ENCODE results near the gene CAPN5.

CAPN5 gene

GRCh38 chr11:77130763-77131513 is 64.2 kb downstream of the CAPN5 start:
- Mint-ChIP-seq H3K27me3 (ENCODE audit: low read depth) (peaks cover 17% of the 10 kb centered on the region), H3K36me3 (ENCODE audit: low read depth) (no peaks in the 10 kb centered on the region), H3K27ac (peak overlapping the region in 2 of 3 experiments; percentile 63 to 86), H3K9me3 (no peaks in the 10 kb centered on the region), H3K4me1 (peaks cover 39% of the 10 kb centered on the region), H3K4me3 (no peak overlapping the region)
- TF ChIP-seq CTCF (IDR thresholded peaks at IDR 0.05; ENCODE audit: unreplicated experiment in 3 of 3), result no peak

GRCh38 chr11:77131560-77131959 is 64.8 kb downstream of the CAPN5 start:
- TF ChIP-seq CTCF (IDR thresholded peaks at IDR 0.05; ENCODE audit: unreplicated experiment in 3 of 3), result no peak
- Mint-ChIP-seq H3K4me1 (peaks cover 34% of the 10 kb centered on the region), H3K9me3 (no peaks in the 10 kb centered on the region), H3K27ac (peak overlapping the region in 2 of 3 experiments; percentile 63 to 86), H3K4me3 (no peak overlapping the region), H3K27me3 (ENCODE audit: low read depth) (peaks cover 15% of the 10 kb centered on the region), H3K36me3 (ENCODE audit: low read depth) (no peaks in the 10 kb centered on the region)

- H3K36me3 Mint-ChIP-seq (ENCODE audit: low read depth), result no peaks in the 10 kb centered on the region
- peaks cover 15% of the 10 kb centered on the region for H3K4me1 Mint-ChIP-seq
- no peak overlapping the region for H3K4me3 Mint-ChIP-seq
Measured at GRCh38 chr11:77135069-77135468, 68.3 kb downstream of the CAPN5 start.

GRCh38 chr11:77136074-77136473 is 69.3 kb downstream of the CAPN5 start:
- no peaks in the 10 kb centered on the region for H3K36me3 Mint-ChIP-seq (ENCODE audit: low read depth)
- no peak for TF ChIP-seq CTCF (IDR thresholded peaks at IDR 0.05; ENCODE audit: unreplicated experiment in 3 of 3)
- H3K4me3 Mint-ChIP-seq, result no peak overlapping the region
- H3K27ac Mint-ChIP-seq, result no peak overlapping the region
- H3K9me3 Mint-ChIP-seq, result no peaks in the 10 kb centered on the region
- H3K27me3 Mint-ChIP-seq (ENCODE audit: low read depth), result peaks cover 7% of the 10 kb centered on the region
- peaks cover 22% of the 10 kb centered on the region for H3K4me1 Mint-ChIP-seq

More at GRCh38 chr11:77135069-77135468, 68.3 kb downstream of the CAPN5 start:
- TF ChIP-seq CTCF (IDR thresholded peaks at IDR 0.05; ENCODE audit: unreplicated experiment in 3 of 3), result no peak
- peaks cover 7% of the 10 kb centered on the region for H3K27me3 Mint-ChIP-seq (ENCODE audit: low read depth)
- H3K27ac Mint-ChIP-seq, result no peak overlapping the region
- no peaks in the 10 kb centered on the region for H3K9me3 Mint-ChIP-seq

GRCh38 chr11:77136784-77137420 is 70.1 kb downstream of the CAPN5 start:
- no peak overlapping the region for H3K27ac Mint-ChIP-seq
- peaks cover 7% of the 10 kb centered on the region for H3K27me3 Mint-ChIP-seq (ENCODE audit: low read depth)
- no peaks in the 10 kb centered on the region for H3K36me3 Mint-ChIP-seq (ENCODE audit: low read depth)
- no peak for TF ChIP-seq CTCF (IDR thresholded peaks at IDR 0.05; ENCODE audit: unreplicated experiment in 3 of 3)
- H3K4me3 Mint-ChIP-seq, result no peak overlapping the region
- H3K9me3 Mint-ChIP-seq, result no peaks in the 10 kb centered on the region
- H3K4me1 Mint-ChIP-seq, result peaks cover 17% of the 10 kb centered on the region
